ENCODE results near the gene EML4.

The EML4 gene

DNA sequence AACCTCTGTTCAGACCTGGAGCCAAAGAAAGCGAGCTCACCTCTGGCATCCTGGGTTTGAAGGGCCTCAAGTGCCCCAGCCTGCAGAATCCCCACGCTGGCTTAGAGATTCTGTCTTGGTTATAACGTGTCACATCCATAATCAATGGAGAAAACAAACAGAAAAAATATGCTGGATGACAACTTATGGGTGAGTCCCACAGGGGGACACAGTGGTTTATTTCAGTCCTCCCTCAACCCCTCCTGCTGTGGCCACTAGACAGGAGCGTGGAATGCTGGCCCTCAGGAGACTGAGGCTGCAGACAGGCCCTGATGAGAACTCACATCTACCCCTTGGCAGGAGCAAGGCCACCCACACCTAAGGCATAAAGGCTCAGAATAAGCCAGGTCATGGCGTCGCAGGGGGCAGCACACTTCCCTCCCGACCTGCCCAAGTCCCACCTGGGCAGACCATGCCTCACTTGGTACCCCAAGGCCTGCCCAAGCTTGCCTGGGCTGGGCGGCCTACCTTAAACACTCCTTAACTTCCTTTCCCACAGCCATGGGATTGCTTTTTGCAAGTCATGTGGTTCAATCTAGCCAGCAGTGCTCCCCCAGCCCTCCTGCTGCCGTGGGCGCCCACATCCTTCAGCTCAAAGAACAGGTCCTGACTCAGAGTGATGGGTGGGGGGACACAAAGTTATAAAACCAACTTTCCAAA, 171.9 kb downstream of the EML4 start:
- H3K4me2 ChIP-seq (ENCODE audit: insufficient read depth, low read length), result peak overlapping the region; percentile 4
- ATAC-seq (ENCODE audit: insufficient read depth, low read depth), result peak; percentile 84
- peaks cover 74% of the 10 kb centered on the region for H3K79me2 ChIP-seq (ENCODE audit: insufficient read depth, low read length)

DNA sequence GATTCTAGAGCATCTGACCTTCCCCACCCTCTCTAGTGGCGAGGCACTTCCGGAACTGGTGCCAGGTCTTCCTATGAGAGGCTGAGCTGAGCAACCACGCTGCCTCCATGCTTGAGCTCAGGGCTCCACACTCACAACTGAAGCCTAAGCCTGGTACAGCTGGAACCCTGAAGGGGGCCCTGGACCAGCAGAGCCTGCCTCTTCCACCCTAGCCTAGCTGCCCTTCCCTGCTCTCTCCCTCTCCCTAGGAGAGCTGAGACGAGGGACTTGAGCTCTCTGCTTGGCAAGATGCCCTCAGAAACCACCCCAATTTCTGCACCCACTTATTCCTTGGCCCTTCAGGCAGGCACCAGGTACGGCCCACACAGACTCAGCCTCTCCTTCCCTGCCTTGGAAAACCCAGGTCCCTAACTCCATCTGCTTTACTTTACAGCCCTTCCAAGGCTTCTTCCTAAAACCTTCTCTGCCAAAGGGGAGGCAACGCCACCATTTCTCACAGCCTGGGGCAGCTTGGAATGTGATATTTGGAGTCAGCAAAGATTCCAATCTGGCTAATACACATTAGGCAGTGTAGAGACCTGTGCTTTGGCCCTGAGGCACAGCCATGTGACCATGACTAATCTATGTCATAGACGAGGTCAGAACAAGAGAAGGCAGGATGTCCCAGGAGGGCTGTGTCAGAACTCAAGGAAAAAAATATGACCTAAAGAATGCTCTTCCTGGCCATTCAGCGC, 173.1 kb downstream of the EML4 start:
- Histone ChIP-seq H4K20me1 (ENCODE audit: insufficient read depth, low read length) (peaks cover 7% of the 10 kb centered on the region), H3K9me3 (ENCODE audit: insufficient read depth, low read length, severe bottlenecking) (no peaks in the 10 kb centered on the region), H3K79me2 (ENCODE audit: insufficient read depth, low read length) (peaks cover 84% of the 10 kb centered on the region), H3K4me3 (ENCODE audit: low read depth in 1 of 2, low read length in 2 of 2) (peak overlapping the region in 1 of 2 experiments; percentile 10; a peak in 1 of 4 replicates), H3K4me2 (ENCODE audit: insufficient read depth, low read length) (peak overlapping the region; percentile 18), H3K9ac (ENCODE audit: low read depth, low read length) (peak overlapping the region; percentile 12; the same call in 1 of the 2 replicates), H3K4me1 (ENCODE audit: insufficient read depth, low read length) (peaks cover 45% of the 10 kb centered on the region), H3K27ac (ENCODE audit: low read length) (peak overlapping the region; percentile 90), H2AFZ (ENCODE audit: low read depth, low read length) (no peak overlapping the region; the same call in 1 of the 2 replicates), H3K36me3 (ENCODE audit: insufficient read depth, low read length) (peaks cover 60% of the 10 kb centered on the region), H3K27me3 (ENCODE audit: insufficient read depth, low read length, poor library complexity) (no peaks in the 10 kb centered on the region)
- peak; percentile 57 for DNase-seq
- peak; percentile 62 for ATAC-seq (ENCODE audit: insufficient read depth, low read depth)
- TF ChIP-seq EZH2 (IDR thresholded peaks at IDR 0.05; ENCODE audit: borderline replicate concordance, low read depth, low read length, severe bottlenecking), result no peak
- TF ChIP-seq, protein P1, sequence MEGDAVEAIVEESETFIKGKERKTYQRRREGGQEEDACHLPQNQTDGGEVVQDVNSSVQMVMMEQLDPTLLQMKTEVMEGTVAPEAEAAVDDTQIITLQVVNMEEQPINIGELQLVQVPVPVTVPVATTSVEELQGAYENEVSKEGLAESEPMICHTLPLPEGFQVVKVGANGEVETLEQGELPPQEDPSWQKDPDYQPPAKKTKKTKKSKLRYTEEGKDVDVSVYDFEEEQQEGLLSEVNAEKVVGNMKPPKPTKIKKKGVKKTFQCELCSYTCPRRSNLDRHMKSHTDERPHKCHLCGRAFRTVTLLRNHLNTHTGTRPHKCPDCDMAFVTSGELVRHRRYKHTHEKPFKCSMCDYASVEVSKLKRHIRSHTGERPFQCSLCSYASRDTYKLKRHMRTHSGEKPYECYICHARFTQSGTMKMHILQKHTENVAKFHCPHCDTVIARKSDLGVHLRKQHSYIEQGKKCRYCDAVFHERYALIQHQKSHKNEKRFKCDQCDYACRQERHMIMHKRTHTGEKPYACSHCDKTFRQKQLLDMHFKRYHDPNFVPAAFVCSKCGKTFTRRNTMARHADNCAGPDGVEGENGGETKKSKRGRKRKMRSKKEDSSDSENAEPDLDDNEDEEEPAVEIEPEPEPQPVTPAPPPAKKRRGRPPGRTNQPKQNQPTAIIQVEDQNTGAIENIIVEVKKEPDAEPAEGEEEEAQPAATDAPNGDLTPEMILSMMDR (IDR thresholded peaks at IDR 0.05; ENCODE audit: borderline replicate concordance, extremely low read depth, low read length, poor library complexity, severe bottlenecking), result peak; percentile 16

More for the DNA sequence above, 171.9 kb downstream of the EML4 start:
- H3K27ac ChIP-seq (ENCODE audit: low read length), result peak overlapping the region; percentile 90
- no peaks in the 10 kb centered on the region for H3K27me3 ChIP-seq (ENCODE audit: insufficient read depth, low read length, poor library complexity)
- H4K20me1 ChIP-seq (ENCODE audit: insufficient read depth, low read length), result peaks cover 6% of the 10 kb centered on the region
- peaks cover 45% of the 10 kb centered on the region for H3K4me1 ChIP-seq (ENCODE audit: insufficient read depth, low read length)
- peak; percentile 75 for DNase-seq
- H3K36me3 ChIP-seq (ENCODE audit: insufficient read depth, low read length), result peaks cover 65% of the 10 kb centered on the region
- no peak overlapping the region for H2AFZ ChIP-seq (ENCODE audit: low read depth, low read length)
- H3K9ac ChIP-seq (ENCODE audit: low read depth, low read length), result peak overlapping the region; percentile 12; the same call in 1 of the 2 replicates
- H3K4me3 ChIP-seq (ENCODE audit: low read depth in 1 of 2, low read length in 2 of 2), result no peak overlapping the region
- TF ChIP-seq, protein P1 (IDR thresholded peaks at IDR 0.05; ENCODE audit: borderline replicate concordance, extremely low read depth, low read length, poor library complexity, severe bottlenecking), result peak; percentile 6
- TF ChIP-seq EZH2 (IDR thresholded peaks at IDR 0.05; ENCODE audit: borderline replicate concordance, low read depth, low read length, severe bottlenecking), result no peak
- H3K9me3 ChIP-seq (ENCODE audit: insufficient read depth, low read length, severe bottlenecking), result no peaks in the 10 kb centered on the region

DNA sequence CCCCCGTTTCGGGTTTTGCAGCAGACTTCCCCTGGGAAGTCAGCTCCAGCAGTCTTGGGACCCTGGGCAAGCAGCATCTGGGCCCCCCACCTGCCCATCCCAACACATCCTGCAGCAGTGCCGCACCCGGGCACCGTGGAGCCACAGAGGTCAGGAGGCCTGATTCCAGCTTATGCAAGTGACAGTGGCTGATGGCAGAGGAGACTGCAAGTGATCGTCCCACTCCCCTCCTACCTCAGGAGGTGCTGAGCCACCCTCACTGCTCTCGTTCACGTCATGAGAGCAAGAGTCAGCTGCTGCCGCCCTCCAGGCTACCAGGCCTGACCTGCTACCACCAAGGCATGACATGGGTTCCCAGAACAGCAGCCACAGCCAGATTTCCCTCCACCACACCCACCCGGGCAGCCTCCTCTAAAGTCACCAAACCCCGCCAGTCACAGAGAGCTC, 173.7 kb downstream of the EML4 start:
- Histone ChIP-seq H3K79me2 (ENCODE audit: insufficient read depth, low read length) (peaks cover 88% of the 10 kb centered on the region), H3K27me3 (ENCODE audit: insufficient read depth, low read length, poor library complexity) (no peaks in the 10 kb centered on the region), H3K4me2 (ENCODE audit: insufficient read depth, low read length) (peak overlapping the region; percentile 6; the same call in 1 of the 2 replicates), H3K9me3 (ENCODE audit: insufficient read depth, low read length, severe bottlenecking) (no peaks in the 10 kb centered on the region), H3K4me1 (ENCODE audit: insufficient read depth, low read length) (peaks cover 45% of the 10 kb centered on the region), H3K9ac (ENCODE audit: low read depth, low read length) (peak overlapping the region; percentile 12; the same call in 1 of the 2 replicates), H3K36me3 (ENCODE audit: insufficient read depth, low read length) (peaks cover 60% of the 10 kb centered on the region), H4K20me1 (ENCODE audit: insufficient read depth, low read length) (peaks cover 7% of the 10 kb centered on the region), H3K4me3 (ENCODE audit: low read depth in 1 of 2, low read length in 2 of 2) (no peak overlapping the region), H3K27ac (ENCODE audit: low read length) (peak overlapping the region; percentile 90), H2AFZ (ENCODE audit: low read depth, low read length) (no peak overlapping the region)
- TF ChIP-seq EZH2 (IDR thresholded peaks at IDR 0.05; ENCODE audit: borderline replicate concordance, low read depth, low read length, severe bottlenecking), result no peak
- TF ChIP-seq, protein P1 (IDR thresholded peaks at IDR 0.05; ENCODE audit: borderline replicate concordance, extremely low read depth, low read length, poor library complexity, severe bottlenecking), result no peak
- DNase-seq (no peak), ATAC-seq (ENCODE audit: insufficient read depth, low read depth) (no peak)
